ENCODE data around the gene CYB5R3. TPM values are rescaled to one million over a fixed set of nuclear protein-coding genes. Genes with fewer than 3 reads are reported as not detected.

CYB5R3 gene
- total RNA-seq, 1 experiment from 2014 or later, result 104 TPM

GRCh38 chr22:42683578-42684283 is 34.5 kb upstream of the CYB5R3 start:
- no peak overlapping the region for H3K27ac Mint-ChIP-seq (ENCODE audit: low read depth, unreplicated experiment)
- no peak overlapping the region for H3K4me3 Mint-ChIP-seq (ENCODE audit: unreplicated experiment)
- H3K4me1 Mint-ChIP-seq (ENCODE audit: insufficient read depth, unreplicated experiment), result peaks cover 36% of the 10 kb centered on the region
- H3K9me3 Mint-ChIP-seq (ENCODE audit: unreplicated experiment), result no peaks in the 10 kb centered on the region
- no TSS peak for BruUV-seq (replicated peaks)
- ChIA-PET POLR2A (interaction anchor here (0.8 to 1.3 kb wide), 4 partner anchors 10 to 66 kb away, joined by 3 read pairs; partner anchors contain the start of gene CYB5R3), CTCF (interaction anchor here (1.1 kb wide), 1 partner anchor 137 kb away, joined by 3 read pairs; no protein-coding TSS in a partner anchor)
- H3K36me3 Mint-ChIP-seq (ENCODE audit: insufficient read depth, unreplicated experiment), result peaks cover 4% of the 10 kb centered on the region
- intact Hi-C loops (cut with micrococcal nuclease), result no loop called here
- no peaks in the 10 kb centered on the region for H3K27me3 Mint-ChIP-seq (ENCODE audit: insufficient read depth, unreplicated experiment)
- TF ChIP-seq CTCF (IDR thresholded peaks at IDR 0.05; ENCODE audit: unreplicated experiment), result no peak
- DNase-seq (ENCODE audit: unreplicated experiment), result no peak

GRCh38 chr22:42682113-42682851 is 33.1 kb upstream of the CYB5R3 start:
- Mint-ChIP-seq H3K4me1 (ENCODE audit: insufficient read depth, unreplicated experiment) (peaks cover 24% of the 10 kb centered on the region), H3K9me3 (ENCODE audit: unreplicated experiment) (no peaks in the 10 kb centered on the region), H3K36me3 (ENCODE audit: insufficient read depth, unreplicated experiment) (no peaks in the 10 kb centered on the region), H3K4me3 (ENCODE audit: unreplicated experiment) (no peak overlapping the region), H3K27me3 (ENCODE audit: insufficient read depth, unreplicated experiment) (no peaks in the 10 kb centered on the region), H3K27ac (ENCODE audit: low read depth, unreplicated experiment) (no peak overlapping the region)
- no TSS peak for BruUV-seq (replicated peaks)
- POLR2A ChIA-PET, result interaction anchor here (0.7 to 1.3 kb wide), 3 partner anchors 9 to 67 kb away, joined by 3 read pairs; no protein-coding TSS in a partner anchor
- CTCF ChIA-PET, result interaction anchor here (0.6 to 0.7 kb wide), 2 partner anchors 22 to 456 kb away, joined by 3 to 4 read pairs; no protein-coding TSS in a partner anchor
- intact Hi-C loops (cut with micrococcal nuclease), result no loop called here
- DNase-seq (ENCODE audit: unreplicated experiment), result no peak
- TF ChIP-seq CTCF (IDR thresholded peaks at IDR 0.05; ENCODE audit: unreplicated experiment), result no peak

- TF ChIP-seq CTCF (IDR thresholded peaks at IDR 0.05; ENCODE audit: unreplicated experiment), result no peak
- Mint-ChIP-seq H3K27me3 (ENCODE audit: insufficient read depth, unreplicated experiment) (no peaks in the 10 kb centered on the region), H3K36me3 (ENCODE audit: insufficient read depth, unreplicated experiment) (no peaks in the 10 kb centered on the region), H3K4me1 (ENCODE audit: insufficient read depth, unreplicated experiment) (peaks cover 10% of the 10 kb centered on the region), H3K27ac (ENCODE audit: low read depth, unreplicated experiment) (peak overlapping the region; percentile 89), H3K9me3 (ENCODE audit: unreplicated experiment) (no peaks in the 10 kb centered on the region), H3K4me3 (ENCODE audit: unreplicated experiment) (no peak overlapping the region)
- POLR2A ChIA-PET, result interaction anchor here (0.6 to 1.1 kb wide), 3 partner anchors 17 to 75 kb away, joined by 3 read pairs; no protein-coding TSS in a partner anchor
- BruUV-seq (replicated peaks), result no TSS peak
- DNase-seq (ENCODE audit: unreplicated experiment), result peak; percentile 92
- intact Hi-C loops (cut with micrococcal nuclease), result no loop called here
- CTCF ChIA-PET, result no interaction called here
Observed at GRCh38 chr22:42680648-42681047, 31.5 kb upstream of the CYB5R3 start.

- H3K27me3 Mint-ChIP-seq (ENCODE audit: insufficient read depth, unreplicated experiment), result no peaks in the 10 kb centered on the region
- ChIA-PET CTCF (no interaction called here), POLR2A (no interaction called here)
- no peaks in the 10 kb centered on the region for H3K36me3 Mint-ChIP-seq (ENCODE audit: insufficient read depth, unreplicated experiment)
- H3K4me3 Mint-ChIP-seq (ENCODE audit: unreplicated experiment), result no peak overlapping the region
- H3K9me3 Mint-ChIP-seq (ENCODE audit: unreplicated experiment), result no peaks in the 10 kb centered on the region
- H3K4me1 Mint-ChIP-seq (ENCODE audit: insufficient read depth, unreplicated experiment), result peaks cover 10% of the 10 kb centered on the region
- peak overlapping the region; percentile 89 for H3K27ac Mint-ChIP-seq (ENCODE audit: low read depth, unreplicated experiment)
- no TSS peak for BruUV-seq (replicated peaks)
- intact Hi-C loops (cut with micrococcal nuclease), result no loop called here
- TF ChIP-seq CTCF (IDR thresholded peaks at IDR 0.05; ENCODE audit: unreplicated experiment), result no peak
- no peak for DNase-seq (ENCODE audit: unreplicated experiment)
Observed at GRCh38 chr22:42679691-42680090, 30.5 kb upstream of the CYB5R3 start.

Data from MCF 10A (cell line).